HEK293T (cell line): Measurements from ENCODE around the gene TEK.

Experiments used
- FOXA1 ChIP-seq: fragments of 450-650 bp; IDR thresholded peaks from 2 replicates; pipeline ENCODE4 v1.6.1; 2016; ENCODE audit warnings: mild to moderate bottlenecking
- FOXK2 ChIP-seq: fragments of 450-650 bp; IDR thresholded peaks from 2 replicates; pipeline ENCODE4 v1.6.1; 2016; ENCODE audit warnings: mild to moderate bottlenecking
- FOXM1 ChIP-seq: fragments of 450-650 bp; IDR thresholded peaks from 2 replicates; pipeline ENCODE4 v1.6.1; 2017; ENCODE audit warnings: mild to moderate bottlenecking, borderline replicate concordance
- SUZ12 ChIP-seq: fragments of 450-650 bp; IDR thresholded peaks from 2 replicates; pipeline ENCODE4 v1.6.1; 2016; ENCODE audit warnings: mild to moderate bottlenecking
- TARDBP ChIP-seq: fragments of 450-650 bp; IDR thresholded peaks from 2 replicates; pipeline ENCODE4 v1.6.1; 2016
- TF ChIP-seq, protein P1 (sequence below): fragments of 450-650 bp; IDR thresholded peaks from 2 replicates; pipeline ENCODE4 v1.6.1; 2016

DNA sequence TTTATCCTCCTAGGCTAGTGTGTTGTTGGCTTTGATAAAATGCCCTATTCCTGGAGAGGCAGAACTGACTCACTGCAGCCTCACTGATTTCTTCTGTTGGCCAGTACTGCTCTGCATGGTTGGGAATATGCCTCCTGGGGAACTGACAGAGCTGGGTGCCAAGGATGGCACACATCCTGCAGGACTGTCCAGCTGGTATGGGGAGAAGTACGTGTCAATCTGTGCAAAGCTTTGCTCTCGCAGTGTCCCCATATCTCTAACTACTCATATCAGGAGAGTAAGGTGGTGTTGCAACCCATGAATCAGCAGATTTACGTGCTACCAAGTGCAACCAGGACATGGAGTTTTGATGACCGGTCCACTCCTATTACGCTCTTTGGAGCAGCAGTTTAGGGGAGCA lies 74.7 kb downstream of the TEK start:
- TF ChIP-seq SUZ12 (no peak), FOXM1 (no peak), FOXK2 (no peak), FOXA1 (no peak), TARDBP (no peak)
- TF ChIP-seq, protein P1, sequence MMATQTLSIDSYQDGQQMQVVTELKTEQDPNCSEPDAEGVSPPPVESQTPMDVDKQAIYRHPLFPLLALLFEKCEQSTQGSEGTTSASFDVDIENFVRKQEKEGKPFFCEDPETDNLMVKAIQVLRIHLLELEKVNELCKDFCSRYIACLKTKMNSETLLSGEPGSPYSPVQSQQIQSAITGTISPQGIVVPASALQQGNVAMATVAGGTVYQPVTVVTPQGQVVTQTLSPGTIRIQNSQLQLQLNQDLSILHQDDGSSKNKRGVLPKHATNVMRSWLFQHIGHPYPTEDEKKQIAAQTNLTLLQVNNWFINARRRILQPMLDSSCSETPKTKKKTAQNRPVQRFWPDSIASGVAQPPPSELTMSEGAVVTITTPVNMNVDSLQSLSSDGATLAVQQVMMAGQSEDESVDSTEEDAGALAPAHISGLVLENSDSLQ = no peak
